Renal pelvis (tissue), 4 donors: ENCODE measurements around the gene ITGBL1. TPM values are rescaled to one million over a fixed set of nuclear protein-coding genes. Genes with fewer than 3 reads are reported as not detected.

Source experiments
- DNase-seq: peaks from one replicate; pipeline ENCODE4 v3.0.0-alpha.2; 2013
- polyA plus RNA-seq, 3 donors: library from polyadenylated mRNA; unstranded; fragments of 120-200 nt; gene quantifications; one replicate each; pipeline ENCODE4 v1.2.1, GENCODE V29; 2013; ENCODE audit not compliant: insufficient read length in 3 of 3

Gene ITGBL1
- polyA plus RNA-seq, 3 donors: 0.59 to 1.4 (median 0.78) TPM

GRCh38 chr13:101695870-101696516 lies 243.5 kb downstream of the ITGBL1 start:
- no peak for DNase-seq

- DNase-seq: no peak
Observed at GRCh38 chr13:101697745-101698144, 245.3 kb downstream of the ITGBL1 start.

GRCh38 chr13:101698400-101698799 lies 245.9 kb downstream of the ITGBL1 start:
- DNase-seq: no peak

- no peak for DNase-seq
Observed at GRCh38 chr13:101700598-101700997, 248.1 kb downstream of the ITGBL1 start.

GRCh38 chr13:101703081-101703480 lies 250.6 kb downstream of the ITGBL1 start:
- no peak for DNase-seq

- no peak for DNase-seq
Observed at GRCh38 chr13:101703838-101704237, 251.4 kb downstream of the ITGBL1 start.

- DNase-seq: no peak
Observed at GRCh38 chr13:101706651-101707050, 254.2 kb downstream of the ITGBL1 start.

GRCh38 chr13:101707659-101708058 lies 255.2 kb downstream of the ITGBL1 start:
- DNase-seq: no peak

- DNase-seq: no peak
Observed at GRCh38 chr13:101708115-101708514, 255.6 kb downstream of the ITGBL1 start.

GRCh38 chr13:101709952-101710351 lies 257.5 kb downstream of the ITGBL1 start:
- DNase-seq: no peak

GRCh38 chr13:101711307-101712025 lies 259.0 kb downstream of the ITGBL1 start:
- no peak for DNase-seq

- no peak for DNase-seq
Observed at GRCh38 chr13:101712026-101712348, 259.5 kb downstream of the ITGBL1 start.

GRCh38 chr13:101714195-101714594 lies 261.7 kb downstream of the ITGBL1 start:
- DNase-seq: no peak

- no peak for DNase-seq
Observed at GRCh38 chr13:101717353-101717752, 264.9 kb downstream of the ITGBL1 start.

GRCh38 chr13:101718496-101718895 lies 266.0 kb downstream of the ITGBL1 start:
- no peak for DNase-seq

- no peak for DNase-seq
Observed at GRCh38 chr13:101726681-101727080, 274.2 kb downstream of the ITGBL1 start.

- no peak for DNase-seq
Observed at GRCh38 chr13:101727118-101727517, 274.6 kb downstream of the ITGBL1 start.

GRCh38 chr13:101728021-101728420 lies 275.5 kb downstream of the ITGBL1 start:
- no peak for DNase-seq

GRCh38 chr13:101728615-101729014 lies 276.1 kb downstream of the ITGBL1 start:
- no peak for DNase-seq

GRCh38 chr13:101730420-101731000 lies 278.0 kb downstream of the ITGBL1 start:
- no peak for DNase-seq

- no peak for DNase-seq
Observed at GRCh38 chr13:101736566-101736965, 284.1 kb downstream of the ITGBL1 start.

- no peak for DNase-seq
Observed at GRCh38 chr13:101738336-101738735, 285.9 kb downstream of the ITGBL1 start.

GRCh38 chr13:101739382-101740178 lies 287.1 kb downstream of the ITGBL1 start:
- DNase-seq: no peak
